ENCODE measurements around the gene KIZ. TPM values are rescaled to one million over a fixed set of nuclear protein-coding genes. Genes with fewer than 3 reads are reported as not detected.

Gene KIZ
- total RNA-seq, 2 experiments from 2014 or later, result 17.3 to 22.1 TPM

DNA sequence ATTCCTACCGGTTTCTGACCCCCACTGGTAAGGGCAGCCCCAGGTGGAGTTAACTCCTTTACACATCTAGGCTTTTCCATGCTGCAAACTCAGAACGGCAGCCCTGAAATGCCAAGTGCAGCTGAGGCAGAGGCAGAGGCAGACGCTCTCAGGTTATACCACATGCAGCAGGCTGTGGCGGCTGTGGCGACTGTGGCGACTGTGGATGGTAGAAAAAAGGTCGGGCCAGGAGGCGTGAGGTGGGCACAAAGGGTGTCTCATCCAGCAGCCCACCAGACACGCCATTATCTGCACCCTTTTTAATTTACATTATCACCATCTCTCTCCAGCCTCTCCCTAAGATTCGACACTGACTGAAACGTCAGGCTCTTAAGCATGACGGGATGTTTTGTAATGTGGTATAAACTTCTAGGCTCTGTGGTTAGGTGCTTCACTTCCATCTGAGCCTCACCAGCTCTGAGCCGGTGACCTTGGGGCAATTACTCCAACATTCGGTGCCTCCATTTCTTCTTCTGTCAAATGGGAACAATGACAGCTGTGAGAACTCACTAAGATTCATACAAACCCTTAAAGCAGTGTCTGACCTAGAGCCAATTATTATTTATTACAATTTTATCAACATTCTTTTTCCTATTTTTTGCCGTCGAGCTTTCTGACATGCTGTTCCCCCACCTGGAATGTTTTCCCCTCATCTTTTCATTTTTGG lies 8.2 kb downstream of the KIZ start:
- Mint-ChIP-seq H3K27me3 (no peaks in the 10 kb centered on the region), H3K27ac (no peak overlapping the region), H3K4me3 (no peak overlapping the region), H3K9me3 (no peaks in the 10 kb centered on the region), H3K4me1 (peaks cover 5% of the 10 kb centered on the region), H3K36me3 (ENCODE audit: low read depth) (peaks cover 8% of the 10 kb centered on the region)
- ChIA-PET CTCF (no interaction called here), POLR2A (no interaction called here)
- no peak for DNase-seq

GRCh38 chr20:21134883-21135493 lies 9.1 kb downstream of the KIZ start:
- Mint-ChIP-seq H3K9me3 (no peaks in the 10 kb centered on the region), H3K4me1 (peaks cover 4% of the 10 kb centered on the region), H3K4me3 (no peak overlapping the region), H3K27me3 (no peaks in the 10 kb centered on the region), H3K36me3 (ENCODE audit: low read depth) (peaks cover 12% of the 10 kb centered on the region), H3K27ac (no peak overlapping the region)
- POLR2A ChIA-PET, result interaction anchor here (1.4 kb wide), 1 partner anchor 8 kb away, joined by 5 read pairs; no protein-coding TSS in a partner anchor
- DNase-seq, result no peak
- CTCF ChIA-PET, result interaction anchor here (1.3 kb wide), 1 partner anchor 100 kb away, joined by 3 read pairs; no protein-coding TSS in a partner anchor

GRCh38 chr20:21136015-21136732 lies 10.3 kb downstream of the KIZ start:
- CTCF ChIA-PET, result interaction anchor here (0.8 to 1.4 kb wide), 3 partner anchors 10 to 99 kb away, joined by 3 read pairs; partner anchors contain the start of gene KIZ
- H3K4me3 Mint-ChIP-seq, result no peak overlapping the region
- DNase-seq, result no peak
- peaks cover 4% of the 10 kb centered on the region for H3K4me1 Mint-ChIP-seq
- POLR2A ChIA-PET, result no interaction called here
- peaks cover 14% of the 10 kb centered on the region for H3K36me3 Mint-ChIP-seq (ENCODE audit: low read depth)
- H3K9me3 Mint-ChIP-seq, result no peaks in the 10 kb centered on the region
- no peak overlapping the region for H3K27ac Mint-ChIP-seq
- H3K27me3 Mint-ChIP-seq, result no peaks in the 10 kb centered on the region

GRCh38 chr20:21137078-21137477 lies 11.2 kb downstream of the KIZ start:
- CTCF ChIA-PET, result interaction anchor here (1.4 kb wide), 1 partner anchor 11 kb away, joined by 3 read pairs; the partner anchor contains the start of gene KIZ
- H3K36me3 Mint-ChIP-seq (ENCODE audit: low read depth), result peaks cover 14% of the 10 kb centered on the region

DNA sequence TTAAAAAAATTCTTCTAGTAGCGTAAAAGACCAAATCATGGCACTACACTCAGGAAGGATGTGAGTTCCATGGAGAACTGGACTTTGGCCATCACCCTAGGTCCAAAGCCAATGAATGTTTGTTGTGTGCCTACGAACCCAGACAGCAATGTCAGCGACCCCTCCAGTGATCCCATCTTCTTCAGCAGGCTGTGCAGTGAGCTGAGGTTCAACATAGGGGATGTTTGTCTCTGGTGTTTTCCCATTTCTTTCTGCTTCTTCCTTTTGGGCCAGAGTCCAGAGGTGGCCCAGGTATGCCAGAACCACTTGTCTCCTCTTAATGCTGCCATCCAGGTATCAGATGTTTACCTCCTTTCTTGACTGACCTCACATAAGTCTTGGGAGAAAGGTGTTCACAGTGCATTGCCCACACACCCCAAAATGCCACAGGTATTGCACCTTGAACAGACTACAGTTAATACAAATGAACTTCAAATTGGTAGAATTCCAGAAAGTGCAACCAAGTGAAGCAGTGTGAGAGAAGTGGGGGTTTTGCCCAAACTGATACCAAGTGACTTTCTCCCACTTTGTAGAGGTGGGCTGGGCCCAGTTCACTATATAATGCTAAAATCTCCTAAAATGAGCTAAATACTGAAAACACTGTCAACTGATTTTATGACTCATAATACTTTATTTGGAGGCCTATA lies 14.1 kb downstream of the KIZ start:
- ChIA-PET CTCF (interaction anchor here (0.6 to 1.2 kb wide), 2 partner anchors 7 to 9 kb away, joined by 3 read pairs; no protein-coding TSS in a partner anchor), POLR2A (no interaction called here)
- Mint-ChIP-seq H3K9me3 (no peaks in the 10 kb centered on the region), H3K4me1 (peaks cover 3% of the 10 kb centered on the region), H3K4me3 (no peak overlapping the region), H3K27me3 (no peaks in the 10 kb centered on the region), H3K27ac (no peak overlapping the region), H3K36me3 (ENCODE audit: low read depth) (peaks cover 10% of the 10 kb centered on the region)
- DNase-seq, result no peak

More at GRCh38 chr20:21137078-21137477, 11.2 kb downstream of the KIZ start:
- H3K9me3 Mint-ChIP-seq, result no peaks in the 10 kb centered on the region
- POLR2A ChIA-PET, result interaction anchor here (1.0 kb wide), 1 partner anchor 10 kb away, joined by 3 read pairs; no protein-coding TSS in a partner anchor
- H3K27me3 Mint-ChIP-seq, result no peaks in the 10 kb centered on the region
- peaks cover 4% of the 10 kb centered on the region for H3K4me1 Mint-ChIP-seq
- no peak overlapping the region for H3K27ac Mint-ChIP-seq
- no peak for DNase-seq
- no peak overlapping the region for H3K4me3 Mint-ChIP-seq

DNA sequence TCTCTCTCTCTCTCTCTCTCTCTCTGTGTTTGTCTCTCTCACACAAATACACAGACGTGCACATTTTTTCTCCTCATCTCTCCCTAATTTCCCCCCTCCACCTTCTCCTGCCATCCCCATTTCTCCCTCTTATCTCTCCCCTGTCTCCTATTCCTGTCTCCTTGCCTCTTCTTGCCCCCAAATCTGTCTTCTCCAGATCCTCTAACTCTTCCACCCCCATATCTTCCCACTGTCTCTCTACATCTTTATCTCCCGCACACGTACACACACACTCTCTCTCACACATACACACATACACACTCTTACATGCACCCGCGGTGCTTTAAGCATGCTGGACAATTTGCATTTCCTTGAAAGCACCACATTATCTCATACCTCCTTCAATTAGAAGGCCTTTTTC lies 15.9 kb downstream of the KIZ start:
- no peak for DNase-seq
- H3K27me3 Mint-ChIP-seq, result no peaks in the 10 kb centered on the region
- H3K36me3 Mint-ChIP-seq (ENCODE audit: low read depth), result peaks cover 6% of the 10 kb centered on the region
- H3K4me3 Mint-ChIP-seq, result no peak overlapping the region
- no peak overlapping the region for H3K27ac Mint-ChIP-seq
- H3K4me1 Mint-ChIP-seq, result no peaks in the 10 kb centered on the region
- no peaks in the 10 kb centered on the region for H3K9me3 Mint-ChIP-seq
- ChIA-PET CTCF (no interaction called here), POLR2A (no interaction called here)

GRCh38 chr20:21143194-21143890 lies 17.5 kb downstream of the KIZ start:
- peaks cover 6% of the 10 kb centered on the region for H3K4me1 Mint-ChIP-seq
- H3K4me3 Mint-ChIP-seq, result no peak overlapping the region
- H3K27me3 Mint-ChIP-seq, result no peaks in the 10 kb centered on the region
- no peak for DNase-seq
- H3K9me3 Mint-ChIP-seq, result no peaks in the 10 kb centered on the region
- peaks cover 9% of the 10 kb centered on the region for H3K36me3 Mint-ChIP-seq (ENCODE audit: low read depth)
- H3K27ac Mint-ChIP-seq, result no peak overlapping the region
- ChIA-PET CTCF (no interaction called here), POLR2A (no interaction called here)

- no peaks in the 10 kb centered on the region for H3K9me3 Mint-ChIP-seq
- ChIA-PET CTCF (interaction anchor here (1.6 kb wide), 1 partner anchor 19 kb away, joined by 3 read pairs; no protein-coding TSS in a partner anchor), POLR2A (no interaction called here)
- H3K4me1 Mint-ChIP-seq, result peaks cover 6% of the 10 kb centered on the region
- no peak overlapping the region for H3K4me3 Mint-ChIP-seq
- no peaks in the 10 kb centered on the region for H3K27me3 Mint-ChIP-seq
- DNase-seq, result no peak
- no peak overlapping the region for H3K27ac Mint-ChIP-seq
- H3K36me3 Mint-ChIP-seq (ENCODE audit: low read depth), result peaks cover 3% of the 10 kb centered on the region
These were observed 19.5 kb downstream of the KIZ start for GRCh38 chr20:21145424-21145823.

DNA sequence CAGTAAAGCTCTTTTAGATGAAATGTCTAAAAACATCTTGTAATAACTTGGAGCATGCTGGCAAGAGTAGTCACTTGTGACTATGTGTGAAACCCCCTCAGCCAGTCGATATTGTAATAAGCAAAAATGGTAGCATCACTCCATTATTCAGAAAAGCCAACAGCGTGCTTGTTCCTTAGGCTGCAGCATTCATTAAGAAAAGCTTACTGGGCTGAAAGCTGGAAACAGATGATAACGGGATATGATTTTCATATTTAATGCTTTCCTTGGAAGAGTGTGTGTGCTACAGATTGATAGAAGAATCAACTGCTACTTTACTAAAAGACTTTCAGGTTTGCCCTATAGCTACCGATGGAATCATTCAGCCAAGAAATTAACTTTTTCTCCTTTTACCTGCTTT lies 20.3 kb downstream of the KIZ start:
- Mint-ChIP-seq H3K36me3 (ENCODE audit: low read depth) (peaks cover 3% of the 10 kb centered on the region), H3K4me1 (peaks cover 6% of the 10 kb centered on the region), H3K27me3 (no peaks in the 10 kb centered on the region), H3K27ac (no peak overlapping the region), H3K9me3 (no peaks in the 10 kb centered on the region), H3K4me3 (no peak overlapping the region)
- ChIA-PET POLR2A (interaction anchor here (0.8 kb wide), 1 partner anchor 11 kb away, joined by 4 read pairs; no protein-coding TSS in a partner anchor), CTCF (no interaction called here)
- no peak for DNase-seq

DNA sequence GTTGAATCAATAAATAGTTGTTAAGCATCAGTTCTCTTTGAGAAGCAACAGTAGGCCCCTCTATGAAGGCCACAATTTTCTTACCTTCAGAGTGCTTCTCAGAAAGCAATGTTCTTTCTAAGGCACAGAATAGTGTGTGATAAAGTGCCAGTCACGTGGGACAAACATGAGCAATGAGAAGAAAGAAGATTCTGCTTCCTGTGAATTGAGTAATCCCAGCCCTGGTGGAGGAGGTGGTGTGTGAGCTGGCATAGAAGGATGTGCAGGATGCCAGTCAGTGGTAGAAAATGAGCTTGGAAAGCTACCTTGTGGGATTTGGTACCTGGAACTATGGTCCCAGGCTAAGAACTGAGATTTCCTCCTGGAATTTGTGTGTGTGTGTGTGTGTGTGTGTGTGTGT lies 21.7 kb downstream of the KIZ start:
- Mint-ChIP-seq H3K4me1 (peaks cover 6% of the 10 kb centered on the region), H3K4me3 (no peak overlapping the region), H3K27me3 (no peaks in the 10 kb centered on the region), H3K9me3 (no peaks in the 10 kb centered on the region), H3K36me3 (ENCODE audit: low read depth) (peaks cover 3% of the 10 kb centered on the region), H3K27ac (no peak overlapping the region)
- ChIA-PET CTCF (interaction anchor here (0.7 kb wide), 1 partner anchor 8 kb away, joined by 3 read pairs; no protein-coding TSS in a partner anchor), POLR2A (no interaction called here)
- DNase-seq, result no peak

GRCh38 chr20:21149344-21149743 lies 23.5 kb downstream of the KIZ start:
- DNase-seq, result no peak
- Mint-ChIP-seq H3K9me3 (no peaks in the 10 kb centered on the region), H3K27ac (no peak overlapping the region), H3K4me1 (peaks cover 6% of the 10 kb centered on the region), H3K36me3 (ENCODE audit: low read depth) (peaks cover 3% of the 10 kb centered on the region), H3K27me3 (no peaks in the 10 kb centered on the region), H3K4me3 (no peak overlapping the region)
- CTCF ChIA-PET, result interaction anchor here (0.7 kb wide), 1 partner anchor 9 kb away, joined by 3 read pairs; no protein-coding TSS in a partner anchor
- POLR2A ChIA-PET, result no interaction called here

DNA sequence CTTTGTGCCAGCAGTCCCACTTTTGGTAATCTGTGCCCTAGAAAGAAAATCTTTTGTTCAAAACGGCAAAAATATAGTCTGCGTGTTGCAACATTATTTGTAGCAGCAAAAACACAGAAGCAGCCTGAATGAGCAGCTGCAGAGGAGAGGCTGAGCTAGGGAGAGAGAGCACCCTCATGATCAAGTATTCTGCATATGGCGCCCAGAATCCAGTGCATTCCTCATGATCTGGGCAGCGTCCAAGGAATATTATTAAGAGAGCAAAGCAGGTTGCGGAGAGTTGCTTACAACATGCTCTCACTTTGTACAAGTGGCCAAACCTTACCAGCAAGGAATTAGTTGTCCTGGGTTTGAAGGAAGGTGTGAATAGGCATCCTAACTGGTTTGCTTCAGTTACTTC lies 25.9 kb downstream of the KIZ start:
- no peak overlapping the region for H3K27ac Mint-ChIP-seq
- peaks cover 6% of the 10 kb centered on the region for H3K4me1 Mint-ChIP-seq
- no peaks in the 10 kb centered on the region for H3K27me3 Mint-ChIP-seq
- no peak for DNase-seq
- ChIA-PET POLR2A (no interaction called here), CTCF (no interaction called here)
- H3K4me3 Mint-ChIP-seq, result no peak overlapping the region
- H3K36me3 Mint-ChIP-seq (ENCODE audit: low read depth), result peaks cover 3% of the 10 kb centered on the region
- H3K9me3 Mint-ChIP-seq, result no peaks in the 10 kb centered on the region
